Left renal cortex interstitium (tissue), 4 donors: ENCODE measurements around the gene TOX3. TPM values are rescaled to one million over a fixed set of nuclear protein-coding genes. Genes with fewer than 3 reads are reported as not detected.

Experiments
- DNase-seq, 4 donors: peaks; one replicate each; pipeline ENCODE4 v3.0.0-alpha.2; 2013; ENCODE audit warnings: low read depth in 4 of 4, low spot score in 2 of 4, missing footprints in 1 of 4
- polyA plus RNA-seq, 4 donors: library from polyadenylated mRNA; unstranded; fragments of 120-200 nt; gene quantifications; one replicate each; pipeline ENCODE4 v1.2.1, GENCODE V29; 2013; ENCODE audit not compliant: insufficient read length in 4 of 4

The TOX3 gene
- polyA plus RNA-seq, result 10 to 100 TPM; 28.9 to 33.2 (median 32.5) TPM

GRCh38 chr16:52547004-52547833 lies at the start of gene TOX3:
Gene TOX3, minus strand, starts transcription at chr16:52547143. Its CDS starts 420 bp downstream, at chr16:52546723.
- no peak for DNase-seq

GRCh38 chr16:52592778-52593177 lies 45.8 kb upstream of the TOX3 start:
- no peak for DNase-seq

- no peak for DNase-seq
Observed at GRCh38 chr16:52591934-52592592, 45.1 kb upstream of the TOX3 start.

- DNase-seq, result no peak
Observed at GRCh38 chr16:52591471-52591870, 44.5 kb upstream of the TOX3 start.

GRCh38 chr16:52586159-52586558 lies 39.2 kb upstream of the TOX3 start:
- DNase-seq, result no peak

GRCh38 chr16:52584354-52585320 lies 37.7 kb upstream of the TOX3 start:
- DNase-seq, result no peak

GRCh38 chr16:52581530-52581929 lies 34.6 kb upstream of the TOX3 start:
- DNase-seq, result no peak

GRCh38 chr16:52580488-52580887 lies 33.5 kb upstream of the TOX3 start:
- DNase-seq, result no peak

GRCh38 chr16:52578829-52579498 lies 32.0 kb upstream of the TOX3 start:
- DNase-seq, result no peak

- DNase-seq, result no peak
Observed at GRCh38 chr16:52578007-52578828, 31.3 kb upstream of the TOX3 start.

- DNase-seq, result no peak
Observed at GRCh38 chr16:52577130-52577706, 30.3 kb upstream of the TOX3 start.

GRCh38 chr16:52573365-52574299 lies 26.7 kb upstream of the TOX3 start:
- peak in 1 of 4 donors; percentile 13 for DNase-seq

GRCh38 chr16:52572656-52573055 lies 25.7 kb upstream of the TOX3 start:
- no peak for DNase-seq

GRCh38 chr16:52570495-52571091 lies 23.6 kb upstream of the TOX3 start:
- DNase-seq, result no peak

GRCh38 chr16:52569701-52570100 lies 22.8 kb upstream of the TOX3 start:
- DNase-seq, result no peak

GRCh38 chr16:52568983-52569690 lies 22.2 kb upstream of the TOX3 start:
- no peak for DNase-seq

GRCh38 chr16:52568495-52568894 lies 21.6 kb upstream of the TOX3 start:
- no peak for DNase-seq
